ENCODE results near the gene ZNF709.

DNA sequence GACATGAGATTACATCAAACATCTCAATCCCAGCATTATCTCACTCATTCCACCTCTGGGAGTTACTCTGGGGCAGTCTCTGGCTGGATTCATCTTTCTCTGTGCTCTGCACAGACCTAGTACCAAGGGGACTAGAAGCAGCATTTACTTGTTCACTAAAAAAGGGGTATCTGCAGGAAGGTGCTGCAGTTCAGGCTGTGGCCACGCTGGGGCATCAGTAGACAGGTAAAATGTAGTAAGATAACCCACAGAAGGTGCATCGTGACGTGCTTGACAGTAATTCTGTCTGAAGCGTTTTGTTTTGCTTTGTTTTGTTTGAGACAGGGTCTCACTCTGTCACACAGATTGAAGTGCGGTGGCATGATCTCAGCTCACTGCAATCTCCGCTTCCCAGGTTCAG lies 37.4 kb upstream of the ZNF709 start:
- TF ChIP-seq EZH2 (IDR thresholded peaks at IDR 0.05) (no peak), FOXP2 (optimal IDR thresholded peaks at IDR 0.05; ENCODE audit: control extremely low read depth, extremely low read length, insufficient read depth) (no peak), POLR2AphosphoS5 (IDR thresholded peaks at IDR 0.05; ENCODE audit: borderline replicate concordance, low read depth, low read length) (no peak)
